ENCODE data around the gene ATP6V1F.
A peak's percentile ranks its signal among the peaks of the same experiment; 100 is the strongest.

ATP6V1F gene

DNA sequence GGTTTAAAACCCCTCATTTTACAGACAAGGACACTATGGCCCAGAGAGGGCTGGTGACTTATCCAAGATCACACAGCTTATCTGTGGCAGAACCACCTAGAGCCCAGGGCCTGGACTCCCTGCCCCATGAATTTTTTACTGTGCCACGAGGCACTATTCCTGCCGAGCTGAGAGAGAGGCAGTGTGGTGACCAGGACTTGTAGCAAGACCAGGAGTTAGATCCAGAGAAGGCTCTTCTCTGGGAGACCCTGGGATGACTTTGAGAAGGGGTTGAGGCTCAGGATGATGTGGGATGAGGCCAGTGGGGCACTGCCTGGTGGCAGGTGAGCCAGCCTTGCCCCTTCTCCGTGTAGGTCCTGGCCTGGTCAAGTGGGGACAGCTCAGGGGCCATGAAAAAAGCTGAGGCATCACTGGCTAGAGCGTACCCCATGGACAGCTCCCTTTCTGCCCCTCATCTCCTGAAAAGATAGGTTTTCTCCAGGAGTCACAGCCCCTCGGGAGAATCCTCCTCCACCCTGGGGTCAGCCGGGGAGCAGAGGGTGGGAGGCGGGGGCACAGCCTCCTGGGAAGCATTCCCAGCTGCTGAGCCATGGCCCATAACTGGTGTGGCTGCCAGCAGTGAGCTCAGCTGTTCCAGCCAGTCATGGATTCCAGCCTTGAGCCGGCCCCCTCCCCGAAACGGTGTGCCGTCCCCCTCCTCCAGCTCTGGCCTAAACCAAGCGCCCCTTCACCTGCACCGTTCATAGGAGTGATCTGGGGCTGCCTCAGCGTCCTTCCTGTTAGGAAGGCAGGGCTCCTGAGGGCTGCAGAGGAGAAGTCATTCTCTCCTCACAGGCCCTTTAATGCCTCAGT is 26.6 kb upstream of the ATP6V1F start:
- no peak for ATAC-seq
- DNase-seq: no peak

DNA sequence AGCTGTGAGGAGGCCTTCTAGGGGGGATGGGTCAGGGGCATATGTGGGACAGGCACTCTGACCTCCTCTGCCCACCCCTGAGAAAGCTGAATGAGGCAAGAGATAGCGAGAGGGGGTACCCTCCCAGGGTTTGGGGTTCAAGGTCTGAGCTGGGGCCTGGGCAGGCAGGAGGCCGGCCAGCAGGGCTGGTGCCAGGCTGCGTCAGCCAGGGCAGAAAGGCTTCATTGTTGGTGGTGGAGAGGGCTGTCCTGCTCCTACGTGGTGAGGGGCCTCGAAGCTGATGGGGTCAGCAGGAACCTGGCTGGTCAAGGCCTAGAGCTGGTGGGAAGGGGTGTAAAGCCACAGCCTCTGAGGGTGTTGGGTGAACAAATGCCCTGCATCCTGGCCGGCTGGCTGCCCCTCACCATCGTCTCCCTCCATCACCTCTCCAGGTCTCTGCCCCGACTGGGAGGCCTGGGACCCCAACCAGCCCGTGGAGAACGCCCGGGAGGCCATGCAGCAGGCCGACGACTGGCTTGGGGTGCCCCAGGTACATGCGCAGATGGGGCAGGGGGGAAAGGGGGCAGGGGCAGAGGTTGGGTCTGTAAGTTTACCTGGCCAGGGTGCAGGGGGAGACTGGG is 25.8 kb upstream of the ATP6V1F start:
- no peak for DNase-seq
- no peak for ATAC-seq

DNA sequence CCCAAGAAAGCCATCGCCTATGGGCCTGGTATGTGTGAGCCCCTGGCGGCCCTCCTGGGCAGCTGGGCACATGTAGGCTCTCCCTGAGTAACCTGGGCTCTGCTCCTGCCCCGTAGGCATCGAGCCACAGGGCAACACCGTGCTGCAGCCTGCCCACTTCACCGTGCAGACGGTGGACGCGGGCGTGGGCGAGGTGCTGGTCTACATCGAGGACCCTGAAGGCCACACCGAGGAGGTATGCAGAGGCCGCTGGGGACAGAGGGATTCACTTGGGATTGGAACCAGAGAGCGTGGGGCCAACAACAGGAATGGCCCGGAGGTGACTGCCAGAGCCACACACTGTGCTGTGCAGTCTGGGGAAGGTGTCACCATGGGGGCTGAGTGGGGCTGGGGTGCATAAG is 25.1 kb upstream of the ATP6V1F start:
- DNase-seq (no peak), ATAC-seq (no peak)

DNA sequence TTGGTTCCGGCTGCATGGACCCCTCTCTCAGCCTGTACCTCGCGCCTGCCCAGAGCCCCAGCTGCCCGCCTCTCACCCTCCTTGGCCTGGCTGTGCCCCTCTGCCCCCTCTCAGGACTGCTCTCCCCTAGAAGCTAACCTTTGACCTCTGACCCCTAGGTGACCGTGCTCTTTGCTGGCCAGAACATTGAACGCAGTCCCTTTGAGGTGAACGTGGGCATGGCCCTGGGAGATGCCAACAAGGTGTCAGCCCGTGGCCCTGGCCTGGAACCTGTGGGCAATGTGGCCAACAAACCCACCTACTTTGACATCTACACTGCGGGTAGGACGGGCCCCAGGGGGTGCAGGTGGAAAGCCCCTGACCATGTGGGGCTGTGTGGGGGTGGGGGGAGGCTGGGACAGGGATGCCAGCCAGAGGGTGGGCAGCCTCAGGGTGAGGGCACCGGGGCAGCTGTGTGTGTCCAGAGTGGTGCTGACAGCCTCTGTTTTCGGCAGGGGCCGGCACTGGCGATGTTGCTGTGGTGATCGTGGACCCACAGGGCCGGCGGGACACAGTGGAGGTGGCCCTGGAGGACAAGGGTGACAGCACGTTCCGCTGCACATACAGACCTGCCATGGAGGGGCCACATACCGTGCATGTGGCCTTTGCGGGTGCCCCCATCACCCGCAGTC is 24.4 kb upstream of the ATP6V1F start:
- ATAC-seq (no peak), DNase-seq (no peak)

DNA sequence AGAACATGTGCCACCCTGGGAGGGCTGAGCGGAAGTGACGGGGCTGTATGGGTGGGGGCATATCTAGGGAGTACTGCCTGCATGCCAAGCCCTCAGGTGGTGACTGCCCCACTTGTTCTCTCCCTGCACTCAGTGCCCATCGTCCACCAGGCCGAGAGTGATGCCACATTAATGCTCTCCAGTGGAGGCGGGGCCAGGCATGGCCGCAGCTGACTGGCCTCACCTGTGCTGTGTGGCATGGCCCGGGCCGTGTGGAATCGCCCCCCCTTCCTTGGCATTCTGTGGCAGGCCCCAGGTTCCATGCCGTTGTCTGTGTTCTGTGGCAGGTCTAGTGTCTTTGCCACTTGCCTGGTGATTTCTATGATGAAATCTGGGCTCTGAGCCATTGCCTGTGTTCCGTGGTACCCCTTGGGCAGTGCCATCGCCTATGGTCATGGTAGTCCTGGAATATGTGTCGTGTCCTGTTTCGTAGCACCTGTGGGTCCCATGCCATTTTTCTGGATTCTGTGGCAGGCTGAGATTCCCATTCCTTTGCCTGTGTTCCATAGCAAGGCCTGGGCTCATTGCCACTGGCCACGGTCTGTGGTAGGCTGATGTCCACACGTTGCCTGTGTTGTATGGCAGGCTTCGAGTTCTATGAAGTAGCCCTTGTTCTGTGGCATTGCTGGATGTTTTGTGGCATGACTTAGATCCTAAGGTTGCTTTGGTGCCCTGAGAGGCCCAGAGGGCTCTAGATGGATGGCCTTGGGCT is 23.5 kb upstream of the ATP6V1F start:
- ATAC-seq: no peak
- DNase-seq: no peak

DNA sequence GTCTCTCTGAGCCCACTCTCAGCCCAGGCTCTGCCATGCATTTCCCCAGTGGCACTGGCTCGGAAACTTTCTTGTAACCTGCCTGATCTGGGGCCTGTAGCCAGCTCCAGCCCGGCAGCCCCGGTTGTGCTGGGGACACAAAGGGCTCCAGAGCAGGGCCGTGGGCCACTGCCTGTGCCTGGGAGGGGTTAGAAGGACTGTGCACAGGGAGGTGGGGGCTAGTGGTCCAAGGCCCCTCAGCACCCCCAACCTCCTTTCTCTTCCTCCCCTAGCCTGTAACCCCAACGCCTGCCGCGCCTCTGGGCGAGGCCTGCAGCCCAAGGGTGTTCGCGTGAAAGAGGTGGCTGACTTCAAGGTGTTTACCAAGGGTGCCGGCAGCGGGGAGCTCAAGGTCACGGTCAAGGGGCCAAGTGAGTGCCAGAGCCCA is 22.9 kb upstream of the ATP6V1F start:
- DNase-seq: no peak
- ATAC-seq: no peak

DNA sequence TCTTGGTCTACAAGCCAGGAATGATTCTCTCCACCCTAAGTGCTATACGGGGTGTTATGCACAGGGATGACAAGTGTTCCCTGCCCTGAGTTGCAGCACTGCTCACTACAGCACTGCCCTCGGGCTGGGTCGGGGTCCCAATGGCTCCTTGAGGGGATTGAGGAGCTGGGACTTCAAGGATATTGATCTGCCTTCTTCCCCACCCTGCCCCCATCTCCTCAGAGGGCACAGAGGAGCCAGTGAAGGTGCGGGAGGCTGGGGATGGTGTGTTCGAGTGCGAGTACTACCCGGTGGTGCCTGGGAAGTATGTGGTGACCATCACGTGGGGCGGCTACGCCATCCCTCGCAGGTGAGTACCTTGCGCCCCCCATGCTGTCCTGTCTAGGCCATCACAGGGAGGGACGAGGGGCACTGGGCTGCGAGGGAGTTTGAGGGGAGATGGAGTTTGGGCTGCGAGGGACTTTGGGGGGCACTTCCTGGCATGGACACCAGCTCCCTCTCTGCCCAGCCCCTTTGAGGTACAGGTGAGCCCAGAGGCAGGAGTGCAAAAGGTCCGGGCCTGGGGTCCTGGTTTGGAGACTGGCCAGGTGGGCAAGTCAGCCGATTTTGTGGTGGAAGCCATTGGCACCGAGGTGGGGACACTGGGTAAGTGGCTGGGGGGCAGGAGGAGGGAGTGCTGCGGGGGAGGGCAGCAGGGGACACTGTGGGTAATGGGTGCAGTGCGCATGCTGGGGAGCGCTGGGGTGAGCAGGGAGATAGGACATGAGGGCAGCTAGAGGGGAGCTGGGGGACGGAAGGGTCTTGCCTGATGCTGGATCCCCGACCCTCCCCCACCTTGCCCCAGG is 22.1 kb upstream of the ATP6V1F start:
- ATAC-seq (no peak), DNase-seq (no peak)

DNA sequence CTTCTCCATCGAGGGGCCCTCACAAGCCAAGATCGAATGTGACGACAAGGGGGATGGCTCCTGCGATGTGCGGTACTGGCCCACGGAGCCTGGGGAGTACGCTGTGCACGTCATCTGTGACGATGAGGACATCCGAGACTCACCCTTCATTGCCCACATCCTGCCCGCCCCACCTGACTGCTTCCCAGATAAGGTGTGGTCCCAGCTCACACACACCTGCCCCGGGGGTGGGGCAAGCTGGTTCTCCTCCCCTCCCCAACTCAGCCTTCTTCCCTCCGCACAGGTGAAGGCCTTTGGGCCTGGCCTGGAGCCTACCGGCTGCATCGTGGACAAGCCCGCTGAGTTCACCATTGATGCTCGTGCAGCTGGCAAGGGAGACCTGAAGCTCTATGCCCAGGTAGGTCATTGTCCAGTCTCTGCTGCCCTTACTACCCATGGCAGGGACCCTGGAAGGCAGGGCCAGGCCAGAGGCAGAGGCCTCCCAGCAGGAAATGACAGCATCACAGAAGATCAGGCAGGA is 21.4 kb upstream of the ATP6V1F start:
- DNase-seq (no peak), ATAC-seq (no peak)

DNA sequence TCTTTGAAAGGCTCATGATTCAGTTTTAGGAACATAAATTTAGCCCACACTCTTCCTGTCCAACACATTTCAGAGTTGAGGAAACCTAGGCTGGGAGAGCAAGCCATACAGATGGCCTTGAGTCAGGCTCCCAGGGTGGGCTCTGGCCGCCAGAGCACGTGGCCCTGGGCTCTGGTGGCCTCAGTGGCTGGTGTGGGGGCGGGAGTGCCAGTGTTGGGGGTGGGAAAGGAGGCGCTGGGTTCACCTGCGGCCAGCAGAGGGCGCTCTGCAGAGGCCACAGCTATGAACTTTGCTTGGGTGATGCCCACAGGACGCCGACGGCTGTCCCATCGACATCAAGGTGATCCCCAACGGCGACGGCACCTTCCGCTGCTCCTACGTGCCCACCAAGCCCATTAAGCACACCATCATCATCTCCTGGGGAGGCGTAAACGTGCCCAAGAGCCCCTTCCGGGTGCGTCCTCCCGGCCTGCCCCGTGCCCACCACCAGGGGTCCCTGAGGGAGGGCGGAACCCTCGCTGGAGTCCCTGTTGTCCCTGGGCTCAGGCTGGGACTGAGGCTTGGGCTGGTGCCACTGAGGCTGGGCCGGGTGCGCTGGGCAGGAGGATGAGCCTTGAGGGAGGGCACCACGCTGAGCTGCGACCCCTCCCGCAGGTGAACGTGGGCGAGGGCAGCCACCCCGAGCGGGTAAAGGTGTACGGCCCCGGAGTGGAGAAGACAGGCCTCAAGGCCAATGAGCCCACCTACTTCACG is 20.6 kb upstream of the ATP6V1F start:
- DNase-seq (peak; percentile 72), ATAC-seq (peak; percentile 48)

DNA sequence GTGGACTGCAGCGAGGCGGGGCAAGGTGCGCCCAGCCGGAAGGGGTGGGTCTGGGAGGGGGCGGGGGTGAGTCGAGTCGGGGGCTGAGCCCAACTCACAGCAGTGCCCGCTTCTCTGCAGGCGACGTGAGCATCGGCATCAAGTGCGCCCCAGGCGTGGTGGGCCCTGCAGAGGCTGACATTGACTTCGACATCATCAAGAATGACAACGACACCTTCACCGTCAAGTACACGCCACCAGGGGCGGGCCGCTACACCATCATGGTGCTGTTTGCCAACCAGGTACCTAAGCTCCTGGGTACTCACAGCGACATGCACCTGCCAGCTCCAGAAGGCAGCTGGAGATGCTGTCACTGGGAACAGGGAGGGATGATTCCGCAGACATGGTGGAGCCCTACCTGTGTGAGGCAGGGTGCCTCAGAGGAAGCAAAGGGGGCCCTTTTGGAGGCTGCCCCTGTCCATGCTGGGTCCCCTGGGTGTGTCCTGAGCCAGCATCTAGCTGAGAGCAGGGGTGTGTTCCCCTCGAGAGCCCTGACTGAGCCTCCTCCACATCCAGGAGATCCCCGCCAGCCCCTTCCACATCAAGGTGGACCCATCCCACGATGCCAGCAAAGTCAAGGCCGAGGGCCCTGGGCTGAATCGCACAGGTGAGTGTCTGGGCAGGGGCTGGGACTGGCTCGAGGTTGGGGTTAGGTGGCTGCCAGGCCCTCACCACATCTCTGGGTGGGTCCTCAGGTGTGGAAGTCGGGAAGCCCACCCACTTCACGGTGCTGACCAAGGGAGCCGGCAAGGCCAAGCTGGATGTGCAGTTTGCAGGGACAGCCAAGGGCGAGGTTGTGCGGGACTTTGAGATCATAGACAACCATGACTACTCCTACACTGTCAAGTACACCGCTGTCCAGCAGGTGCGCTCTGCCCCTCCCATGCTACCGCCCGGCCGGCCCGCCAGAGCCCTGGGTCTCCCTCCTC is 19.7 kb upstream of the ATP6V1F start:
- no peak for ATAC-seq

DNA sequence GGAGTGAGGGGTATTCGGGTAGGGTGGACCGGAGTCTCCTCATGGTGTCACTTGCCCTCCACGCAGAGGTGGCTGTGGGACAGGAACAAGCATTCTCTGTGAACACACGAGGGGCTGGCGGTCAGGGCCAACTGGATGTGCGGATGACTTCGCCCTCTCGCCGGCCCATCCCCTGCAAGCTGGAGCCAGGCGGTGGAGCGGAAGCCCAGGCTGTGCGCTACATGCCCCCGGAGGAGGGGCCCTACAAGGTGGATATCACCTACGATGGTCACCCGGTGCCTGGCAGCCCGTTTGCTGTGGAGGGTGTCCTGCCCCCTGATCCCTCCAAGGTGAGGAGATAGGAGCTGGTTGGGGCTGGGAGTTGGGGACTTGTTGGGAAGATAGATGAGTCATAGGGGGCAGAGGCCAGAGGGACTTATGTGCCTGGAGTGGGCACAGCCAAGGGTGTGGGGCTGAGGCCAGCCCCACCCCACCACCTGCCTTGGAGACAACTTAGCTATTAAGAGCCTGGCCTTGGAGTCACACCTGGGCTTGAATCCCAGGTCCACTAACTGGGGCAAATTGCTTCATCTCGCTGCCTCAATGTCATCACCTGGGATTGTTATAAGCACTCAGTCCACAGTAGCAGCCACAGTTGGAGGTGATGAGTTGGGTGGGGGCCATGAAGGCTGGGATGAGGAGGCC is 18.6 kb upstream of the ATP6V1F start:
- ATAC-seq (no peak), DNase-seq (no peak)

More for the DNA sequence above, 19.7 kb upstream of the ATP6V1F start:
- DNase-seq: no peak

DNA sequence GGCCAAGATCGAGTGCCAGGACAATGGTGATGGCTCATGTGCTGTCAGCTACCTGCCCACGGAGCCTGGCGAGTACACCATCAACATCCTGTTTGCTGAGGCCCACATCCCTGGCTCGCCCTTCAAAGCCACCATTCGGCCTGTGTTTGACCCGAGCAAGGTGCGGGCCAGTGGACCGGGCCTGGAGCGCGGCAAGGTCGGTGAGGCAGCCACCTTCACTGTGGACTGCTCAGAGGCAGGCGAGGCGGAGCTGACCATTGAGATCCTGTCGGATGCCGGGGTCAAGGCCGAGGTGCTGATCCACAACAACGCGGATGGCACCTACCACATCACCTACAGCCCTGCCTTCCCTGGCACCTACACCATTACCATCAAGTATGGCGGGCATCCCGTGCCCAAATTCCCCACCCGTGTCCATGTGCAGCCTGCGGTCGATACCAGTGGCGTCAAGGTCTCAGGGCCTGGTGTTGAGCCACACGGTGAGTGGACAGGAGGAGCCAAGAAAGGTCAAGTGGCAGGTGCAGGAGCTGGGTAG is 17.8 kb upstream of the ATP6V1F start:
- DNase-seq (no peak), ATAC-seq (no peak)

DNA sequence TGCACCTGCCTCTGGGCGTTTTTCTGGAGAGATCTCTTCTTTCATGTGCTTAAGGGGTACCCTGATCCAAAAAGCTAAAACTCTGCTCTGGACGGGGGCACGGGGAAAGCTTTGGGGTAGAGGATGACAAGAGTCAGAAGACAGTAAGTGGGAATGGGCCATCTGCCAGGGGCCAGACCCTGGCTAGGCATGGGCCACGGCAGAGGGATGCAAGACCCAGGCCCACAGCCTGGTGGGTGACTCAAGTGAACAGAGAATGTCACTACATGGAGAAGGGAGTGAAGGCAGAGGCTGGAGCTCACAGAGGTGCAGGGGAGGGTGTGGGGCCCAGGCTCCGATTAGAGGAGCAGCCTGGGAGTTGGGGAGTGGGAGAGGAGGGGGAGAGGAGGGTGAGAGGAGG is 17.2 kb upstream of the ATP6V1F start:
- ATAC-seq: no peak
- DNase-seq: no peak

DNA sequence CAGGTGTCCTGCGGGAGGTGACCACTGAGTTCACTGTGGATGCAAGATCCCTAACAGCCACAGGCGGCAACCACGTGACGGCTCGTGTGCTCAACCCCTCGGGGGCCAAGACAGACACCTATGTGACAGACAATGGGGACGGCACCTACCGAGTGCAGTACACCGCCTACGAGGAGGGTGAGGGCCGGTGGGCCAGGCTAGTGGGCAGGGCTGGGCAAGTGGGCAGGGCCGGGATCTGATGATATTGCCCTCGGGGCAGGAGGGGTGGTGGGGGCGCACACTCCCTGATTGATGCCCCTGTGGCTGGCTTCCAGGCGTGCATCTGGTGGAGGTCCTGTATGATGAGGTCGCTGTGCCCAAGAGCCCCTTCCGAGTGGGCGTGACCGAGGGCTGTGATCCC is 16.7 kb upstream of the ATP6V1F start:
- no peak for ATAC-seq

DNA sequence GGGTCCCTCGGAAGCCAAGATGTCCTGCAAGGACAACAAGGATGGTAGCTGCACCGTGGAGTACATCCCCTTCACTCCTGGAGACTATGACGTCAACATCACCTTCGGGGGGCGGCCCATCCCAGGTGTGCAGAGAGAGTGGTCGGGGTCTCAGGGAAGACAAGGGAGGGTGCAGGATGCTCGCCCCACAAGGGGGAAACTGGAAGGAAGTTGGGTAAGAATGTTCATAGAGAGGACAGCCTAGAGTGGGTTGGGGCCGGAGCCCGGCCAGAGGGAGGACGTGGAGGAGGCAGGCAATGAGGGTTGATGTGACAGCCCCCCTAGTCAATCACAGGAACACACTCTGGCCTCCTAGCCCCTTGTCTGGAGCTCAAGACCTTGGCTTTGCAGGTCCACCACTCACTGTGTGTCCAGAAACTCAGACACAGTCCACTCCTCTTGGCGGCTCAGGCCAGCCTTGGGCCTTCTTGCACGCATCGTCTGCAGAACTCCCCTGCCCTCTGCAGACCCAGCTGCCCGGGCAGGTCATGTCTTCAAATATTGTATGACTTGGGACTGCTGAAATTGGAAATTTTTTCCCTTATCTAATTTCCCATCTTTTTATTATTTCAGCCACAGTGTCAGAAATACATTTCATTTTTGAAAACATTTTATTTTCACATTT is 15.7 kb upstream of the ATP6V1F start:
- ATAC-seq: no peak
- DNase-seq: no peak

More for the DNA sequence above, 16.7 kb upstream of the ATP6V1F start:
- no peak for DNase-seq

DNA sequence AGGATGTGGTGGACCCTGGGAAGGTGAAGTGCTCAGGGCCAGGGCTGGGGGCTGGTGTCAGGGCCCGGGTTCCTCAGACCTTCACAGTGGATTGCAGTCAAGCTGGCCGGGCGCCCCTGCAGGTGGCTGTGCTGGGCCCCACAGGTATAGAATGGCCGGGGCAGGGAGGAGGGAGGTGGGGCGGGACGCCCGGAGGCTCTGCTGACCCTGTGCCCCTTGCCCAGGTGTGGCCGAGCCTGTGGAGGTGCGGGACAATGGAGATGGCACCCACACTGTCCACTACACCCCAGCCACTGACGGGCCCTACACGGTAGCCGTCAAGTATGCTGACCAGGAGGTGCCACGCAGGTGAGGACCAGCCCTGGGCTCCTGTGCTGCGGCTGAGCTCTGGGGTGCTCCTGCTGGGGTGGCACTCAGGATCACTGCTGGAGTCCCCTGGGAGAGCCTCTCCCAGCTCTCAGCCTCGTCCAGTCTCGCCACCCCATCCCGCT is 14.9 kb upstream of the ATP6V1F start:
- ATAC-seq (no peak), DNase-seq (no peak)

DNA sequence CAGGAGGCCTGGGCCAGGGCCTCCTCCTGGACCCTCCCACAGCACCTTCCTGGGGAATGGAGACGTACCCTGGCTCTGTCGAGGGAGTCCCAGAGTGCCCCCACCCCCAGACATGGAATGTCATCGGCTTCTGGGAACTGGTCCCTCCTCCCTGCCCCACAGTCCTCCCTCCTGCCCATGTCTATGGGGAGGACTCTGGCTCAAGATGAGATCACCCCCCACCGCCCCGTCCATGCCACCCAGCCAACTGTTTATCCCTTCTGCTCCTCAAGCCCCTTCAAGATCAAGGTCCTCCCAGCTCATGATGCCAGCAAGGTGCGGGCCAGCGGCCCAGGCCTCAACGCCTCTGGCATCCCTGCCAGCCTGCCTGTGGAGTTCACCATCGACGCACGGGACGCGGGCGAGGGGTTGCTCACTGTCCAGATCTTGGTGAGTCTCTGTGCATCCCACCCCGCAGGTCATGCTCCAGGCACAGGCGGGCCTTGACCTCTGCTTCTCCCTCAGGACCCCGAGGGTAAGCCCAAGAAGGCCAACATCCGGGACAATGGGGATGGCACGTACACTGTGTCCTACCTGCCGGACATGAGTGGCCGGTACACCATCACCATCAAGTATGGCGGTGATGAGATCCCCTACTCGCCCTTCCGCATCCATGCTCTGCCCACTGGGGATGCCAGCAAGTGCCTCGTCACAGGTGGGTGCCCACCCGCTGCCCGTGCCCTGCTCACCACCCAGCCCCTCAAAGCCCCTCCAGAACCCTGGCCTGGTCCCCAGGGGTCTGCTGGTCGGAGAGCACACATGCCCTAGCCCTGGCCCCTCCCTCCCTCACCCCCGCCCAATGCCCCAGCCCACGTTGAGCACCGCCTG is 14.1 kb upstream of the ATP6V1F start:
- no peak for ATAC-seq
- DNase-seq: no peak
